ENCODE results near the gene PARP6. TPM values are rescaled to one million over a fixed set of nuclear protein-coding genes. Genes with fewer than 3 reads are reported as not detected.
A peak's percentile ranks its signal among the peaks of the same experiment; 100 is the strongest.

Gene PARP6
- total RNA-seq, 3 donors from 2014 or later = 63.9 to 90.4 (median 65.8) TPM

DNA sequence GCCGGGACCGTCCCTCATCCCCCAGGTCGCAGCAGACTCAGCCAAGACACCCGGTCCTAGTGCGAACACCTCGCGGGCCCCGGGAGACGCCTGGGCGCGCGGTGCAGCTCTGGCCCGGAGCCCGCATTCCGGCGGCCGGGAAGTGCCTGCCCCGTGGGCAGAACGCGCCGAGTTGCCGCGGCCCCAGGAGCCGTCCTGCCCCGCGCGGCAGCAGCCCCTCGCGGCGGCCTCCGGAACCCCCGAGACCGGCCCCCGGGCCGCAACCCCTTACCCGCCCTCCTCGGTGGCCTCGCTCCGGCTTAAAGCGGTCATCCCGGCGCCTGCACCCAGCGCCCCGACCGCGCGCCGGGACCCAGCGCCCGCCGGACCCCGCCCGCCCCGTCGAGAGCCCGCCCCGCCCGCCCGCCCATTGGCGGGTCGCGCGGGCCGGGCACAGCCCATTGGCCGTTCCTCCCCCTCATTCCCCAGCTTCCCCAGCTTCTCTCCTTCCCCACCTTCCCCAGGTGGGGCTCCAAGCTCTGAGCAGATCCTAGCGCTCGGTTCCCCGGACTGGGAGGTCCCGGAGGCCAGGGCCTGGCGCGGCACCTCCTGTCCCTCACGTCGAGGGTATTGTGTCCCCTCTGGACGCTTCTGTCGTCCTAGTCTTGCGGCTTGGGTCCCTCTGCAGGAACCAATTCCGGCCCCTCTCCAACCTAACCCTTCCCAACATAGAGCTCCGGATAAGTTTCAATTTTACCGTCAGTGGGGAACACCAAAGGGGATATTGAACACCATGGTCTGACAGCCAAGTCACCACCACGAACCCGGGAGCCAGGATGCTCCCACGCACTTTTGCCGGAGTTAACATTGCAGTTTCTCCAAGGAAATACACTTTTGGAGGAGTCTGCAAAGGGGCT is 74.6 kb downstream of the PARP6 start, which contains the start of gene GRAMD2A:
TSS of gene GRAMD2A (minus strand) at position 328 of the 896 bp plus-strand sequence.
- intact Hi-C loops (cut with DNase I; ENCODE audit: low total_unique reads) = no loop called here

DNA sequence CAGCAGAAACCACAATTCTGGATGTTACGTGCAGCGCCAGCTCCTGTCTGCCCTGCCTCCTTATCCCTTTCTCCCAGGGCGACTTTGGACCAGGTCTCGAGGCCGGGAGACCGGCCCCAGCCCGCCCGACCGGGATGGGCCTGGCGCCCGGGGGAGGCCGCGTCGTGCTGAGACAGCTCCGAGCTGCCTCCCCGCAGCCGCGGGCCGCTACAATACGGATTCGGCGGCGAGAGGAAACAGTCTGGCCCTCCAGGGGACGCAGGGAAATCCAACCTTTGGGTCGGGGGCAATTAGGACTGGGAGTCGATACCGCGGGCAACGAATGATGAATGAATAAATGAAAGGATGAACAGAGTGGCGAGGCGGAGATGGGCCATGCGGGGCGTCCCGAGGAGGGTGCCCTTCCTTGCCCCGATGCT is 75.3 kb downstream of the PARP6 start:
- TF ChIP-seq POLR2A (IDR thresholded peaks at IDR 0.05) = no peak
- TF ChIP-seq, protein P1, sequence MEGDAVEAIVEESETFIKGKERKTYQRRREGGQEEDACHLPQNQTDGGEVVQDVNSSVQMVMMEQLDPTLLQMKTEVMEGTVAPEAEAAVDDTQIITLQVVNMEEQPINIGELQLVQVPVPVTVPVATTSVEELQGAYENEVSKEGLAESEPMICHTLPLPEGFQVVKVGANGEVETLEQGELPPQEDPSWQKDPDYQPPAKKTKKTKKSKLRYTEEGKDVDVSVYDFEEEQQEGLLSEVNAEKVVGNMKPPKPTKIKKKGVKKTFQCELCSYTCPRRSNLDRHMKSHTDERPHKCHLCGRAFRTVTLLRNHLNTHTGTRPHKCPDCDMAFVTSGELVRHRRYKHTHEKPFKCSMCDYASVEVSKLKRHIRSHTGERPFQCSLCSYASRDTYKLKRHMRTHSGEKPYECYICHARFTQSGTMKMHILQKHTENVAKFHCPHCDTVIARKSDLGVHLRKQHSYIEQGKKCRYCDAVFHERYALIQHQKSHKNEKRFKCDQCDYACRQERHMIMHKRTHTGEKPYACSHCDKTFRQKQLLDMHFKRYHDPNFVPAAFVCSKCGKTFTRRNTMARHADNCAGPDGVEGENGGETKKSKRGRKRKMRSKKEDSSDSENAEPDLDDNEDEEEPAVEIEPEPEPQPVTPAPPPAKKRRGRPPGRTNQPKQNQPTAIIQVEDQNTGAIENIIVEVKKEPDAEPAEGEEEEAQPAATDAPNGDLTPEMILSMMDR (IDR thresholded peaks at IDR 0.05) = no peak
- intact Hi-C loops (cut with DNase I; ENCODE audit: low total_unique reads) = no loop called here

More for the DNA sequence above, 74.6 kb downstream of the PARP6 start, which contains the start of gene GRAMD2A:
- Histone ChIP-seq H3K36me3 (peaks cover 12% of the 10 kb centered on the region), H3K4me3 (peak within 1 kb of the TSS; percentile 44 to 72 (median 62)), H3K27ac (peak within 1 kb of the TSS; percentile 84 to 90), H3K27me3 (no peaks in the 10 kb centered on the region), H3K9me3 (no peaks in the 10 kb centered on the region), H3K4me1 (no peaks in the 10 kb centered on the region)
- TF ChIP-seq, protein P1 (IDR thresholded peaks at IDR 0.05) = no peak
- peak in 1 of 3 donors; percentile 39 for TF ChIP-seq POLR2AphosphoS5 (IDR thresholded peaks at IDR 0.05)
- no peak for DNase-seq (ENCODE audit: low spot score in 2 of 2)

DNA sequence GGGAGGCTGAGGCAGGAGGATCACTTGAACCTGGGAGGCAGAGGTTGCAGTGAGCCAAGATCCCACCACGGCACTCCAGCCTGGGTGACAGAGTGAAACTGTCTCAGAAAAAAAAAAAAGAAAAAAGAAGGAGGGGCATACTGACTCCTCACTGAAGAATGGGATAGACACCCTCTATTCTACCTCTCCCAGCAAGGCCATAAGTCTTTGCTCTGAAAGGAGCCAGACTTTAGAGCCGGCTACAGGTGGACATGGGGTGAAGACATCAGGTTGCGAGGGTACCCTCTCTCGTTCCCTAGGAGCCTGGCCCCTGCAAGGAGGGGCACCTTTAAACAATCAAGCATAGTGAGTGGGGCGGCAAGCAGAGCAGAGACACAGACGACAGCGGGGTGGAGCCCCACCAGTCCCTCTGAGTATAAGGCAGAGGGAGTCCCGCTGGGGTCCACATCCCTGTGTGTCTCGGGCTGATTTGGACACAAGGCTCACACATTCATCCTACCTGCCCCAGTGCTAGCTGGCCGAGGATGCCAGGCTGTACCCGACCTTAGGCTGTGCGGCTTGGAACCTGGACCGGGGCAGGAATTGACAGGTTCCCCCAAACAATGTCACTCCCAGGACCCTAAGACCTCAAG is 75.8 kb downstream of the PARP6 start:
- Histone ChIP-seq H3K4me1 (no peaks in the 10 kb centered on the region), H3K4me3 (peak overlapping the region; percentile 44 to 72 (median 62)), H3K27ac (peak overlapping the region; percentile 84 to 90), H3K27me3 (no peaks in the 10 kb centered on the region), H3K9me3 (no peaks in the 10 kb centered on the region), H3K36me3 (peaks cover 4% of the 10 kb centered on the region)
- TF ChIP-seq, protein P1 (IDR thresholded peaks at IDR 0.05) = no peak
- no peak for TF ChIP-seq POLR2A (IDR thresholded peaks at IDR 0.05)
- TF ChIP-seq POLR2AphosphoS5 (IDR thresholded peaks at IDR 0.05) = no peak
- intact Hi-C loops (cut with DNase I; ENCODE audit: low total_unique reads) = no loop called here
- no peak for DNase-seq (ENCODE audit: low spot score in 2 of 2)

More for the DNA sequence above, 75.3 kb downstream of the PARP6 start:
- peak overlapping the region; percentile 84 to 90 for H3K27ac ChIP-seq
- H3K36me3 ChIP-seq = peaks cover 9% of the 10 kb centered on the region
- peak overlapping the region; percentile 44 to 72 (median 62) for H3K4me3 ChIP-seq
- no peaks in the 10 kb centered on the region for H3K9me3 ChIP-seq
- H3K27me3 ChIP-seq = no peaks in the 10 kb centered on the region
- H3K4me1 ChIP-seq = no peaks in the 10 kb centered on the region
- DNase-seq (ENCODE audit: low spot score in 2 of 2) = no peak

DNA sequence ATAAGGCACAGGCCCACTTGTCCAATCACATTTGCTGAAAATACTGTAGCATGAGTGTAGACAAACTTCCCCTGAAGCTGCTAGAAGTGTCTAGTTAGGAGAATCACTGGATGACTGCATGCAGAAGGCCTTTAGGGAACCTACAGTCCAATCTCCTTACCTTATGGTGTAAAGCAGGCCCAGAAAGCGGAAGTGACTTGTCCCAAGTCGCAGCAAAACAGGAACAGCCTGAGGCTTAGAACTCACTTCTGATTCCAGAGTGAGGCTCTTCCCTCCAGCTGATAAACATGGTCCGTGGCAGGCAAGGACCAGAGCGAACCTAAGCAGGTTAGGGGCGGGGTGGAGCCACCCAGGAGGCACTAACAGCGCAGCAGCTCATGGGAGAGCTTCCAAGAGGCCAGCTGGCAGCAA is 77.2 kb downstream of the PARP6 start:
- TF ChIP-seq, protein P1 (IDR thresholded peaks at IDR 0.05) = no peak
- TF ChIP-seq POLR2AphosphoS5 (IDR thresholded peaks at IDR 0.05) (no peak), POLR2A (IDR thresholded peaks at IDR 0.05) (no peak)
- Histone ChIP-seq H3K36me3 (no peaks in the 10 kb centered on the region), H3K27me3 (no peaks in the 10 kb centered on the region), H3K4me1 (no peaks in the 10 kb centered on the region), H3K27ac (peak overlapping the region; percentile 84 to 89), H3K9me3 (no peaks in the 10 kb centered on the region), H3K4me3 (peak overlapping the region in 1 of 3 donors; percentile 39)
- DNase-seq (ENCODE audit: low spot score in 2 of 2) = no peak
- intact Hi-C loops (cut with DNase I; ENCODE audit: low total_unique reads) = no loop called here

All from breast epithelium (tissue), 4 donors.